Activated naive CD4-positive, alpha-beta T cell treated with Interleukin-2 at 50 U/mL for 16 hours (primary cell): ENCODE measurements around the gene NLRP11.
A peak's percentile ranks its signal among the peaks of the same experiment; 100 is the strongest.

ENCODE experiments used
- DNase-seq: peaks from one replicate; pipeline ENCODE4 v3.0.0-alpha.2; 2020

Gene NLRP11

DNA sequence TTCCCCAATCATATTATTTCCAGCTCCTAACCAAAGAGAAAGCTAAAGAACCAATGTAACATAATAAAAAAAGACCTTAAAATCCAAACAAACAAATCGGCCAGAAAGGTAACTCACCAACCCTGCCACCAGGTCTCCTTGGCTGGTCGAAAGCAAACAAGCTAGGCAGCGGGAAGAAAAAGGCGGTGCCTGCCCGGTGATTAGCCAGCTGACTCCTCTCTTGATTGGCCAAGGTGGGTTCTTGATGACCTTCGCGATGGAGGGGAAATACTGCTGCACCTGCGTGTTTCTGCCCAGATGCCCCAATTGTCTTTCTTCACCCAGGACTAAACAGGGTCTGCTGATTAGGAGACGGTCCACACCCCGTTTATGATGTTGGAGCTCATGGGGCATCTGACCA, at the start of gene NLRP11:
TSS of gene NLRP11 (minus strand) at position 154 of the 400 bp plus-strand sequence. CDS start 13,825 bp downstream, outside the sequence.
- DNase-seq = no peak

DNA sequence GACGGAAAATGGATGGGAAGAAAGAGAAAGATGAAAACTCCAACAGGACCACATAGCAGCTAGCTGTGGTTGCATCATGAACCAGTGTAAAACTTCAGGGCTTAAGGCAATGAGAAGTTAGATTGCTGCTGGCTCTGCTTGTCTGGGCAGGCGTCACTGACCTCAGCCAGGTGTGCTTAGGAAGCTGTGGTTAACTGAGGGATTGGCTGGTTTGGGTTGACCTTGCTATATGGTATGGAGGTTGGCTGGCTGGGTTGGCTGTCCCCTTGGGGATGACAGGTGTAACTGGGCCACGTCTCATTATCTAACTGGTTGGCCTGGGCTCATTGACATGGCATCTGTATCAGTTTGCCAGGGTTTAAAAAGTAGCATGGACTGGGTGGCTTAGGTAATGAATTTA, 45.4 kb upstream of the NLRP11 start:
- no peak for DNase-seq

DNA sequence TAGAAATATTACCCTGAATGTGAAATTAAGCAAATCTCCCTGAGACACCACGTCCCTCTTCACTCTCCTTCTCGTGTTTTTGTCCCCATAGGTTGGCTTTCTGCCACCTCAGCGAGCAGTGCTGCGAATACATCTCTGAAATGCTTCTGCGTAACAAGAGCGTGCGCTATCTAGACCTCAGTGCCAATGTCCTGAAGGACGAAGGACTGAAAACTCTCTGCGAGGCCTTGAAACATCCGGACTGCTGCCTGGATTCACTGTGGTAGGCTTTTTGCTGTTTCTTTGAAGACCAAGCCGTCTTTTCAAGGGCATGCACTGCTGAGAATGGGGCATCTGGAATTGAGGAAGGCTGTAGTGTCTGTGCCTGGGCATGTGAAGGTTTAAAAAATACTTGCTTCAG, 38.9 kb upstream of the NLRP11 start:
- no peak for DNase-seq

GRCh38 chr19:55867101-55867500, 35.3 kb upstream of the NLRP11 start:
- no peak for DNase-seq

- DNase-seq = no peak
Observed at GRCh38 chr19:55866521-55866920, 34.7 kb upstream of the NLRP11 start.

- no peak for DNase-seq
Observed at GRCh38 chr19:55858969-55859368, 27.2 kb upstream of the NLRP11 start.

DNA sequence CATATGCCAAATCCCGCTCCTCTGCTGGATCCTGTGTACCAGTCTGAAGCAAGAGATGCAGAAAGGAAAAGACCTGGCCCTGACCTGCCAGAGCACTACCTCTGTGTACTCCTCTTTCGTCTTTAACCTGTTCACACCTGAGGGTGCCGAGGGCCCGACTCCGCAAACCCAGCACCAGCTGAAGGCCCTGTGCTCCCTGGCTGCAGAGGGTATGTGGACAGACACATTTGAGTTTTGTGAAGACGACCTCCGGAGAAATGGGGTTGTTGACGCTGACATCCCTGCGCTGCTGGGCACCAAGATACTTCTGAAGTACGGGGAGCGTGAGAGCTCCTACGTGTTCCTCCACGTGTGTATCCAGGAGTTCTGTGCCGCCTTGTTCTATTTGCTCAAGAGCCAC, 26.6 kb upstream of the NLRP11 start:
- no peak for DNase-seq

DNA sequence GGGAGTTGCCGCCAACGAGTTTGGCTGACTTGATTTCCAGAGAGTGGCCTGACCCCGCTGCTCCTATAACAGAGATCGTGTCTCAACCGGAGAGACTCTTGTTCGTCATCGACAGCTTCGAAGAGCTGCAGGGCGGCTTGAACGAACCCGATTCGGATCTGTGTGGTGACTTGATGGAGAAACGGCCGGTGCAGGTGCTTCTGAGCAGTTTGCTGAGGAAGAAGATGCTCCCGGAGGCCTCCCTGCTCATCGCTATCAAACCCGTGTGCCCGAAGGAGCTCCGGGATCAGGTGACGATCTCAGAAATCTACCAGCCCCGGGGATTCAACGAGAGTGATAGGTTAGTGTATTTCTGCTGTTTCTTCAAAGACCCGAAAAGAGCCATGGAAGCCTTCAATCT, 26.2 kb upstream of the NLRP11 start:
- no peak for DNase-seq

DNA sequence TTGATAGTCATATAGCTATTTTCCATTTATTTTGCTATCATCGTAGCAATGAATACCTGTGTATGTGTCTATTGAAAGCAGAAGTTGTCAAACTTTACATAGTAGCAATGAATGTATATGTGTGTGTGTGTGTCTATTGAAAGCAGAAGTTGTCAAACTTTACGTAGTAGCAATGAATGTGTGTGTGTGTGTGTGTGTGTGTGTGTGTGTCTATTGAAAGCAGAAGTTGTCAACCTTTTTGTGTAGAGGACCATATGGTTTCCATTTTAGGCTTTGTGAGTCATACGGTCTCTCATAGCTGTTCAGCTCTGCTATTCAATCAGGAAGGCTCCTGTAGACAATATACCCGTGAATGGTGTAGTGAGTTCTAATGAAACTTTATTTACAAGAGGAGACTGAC, 25.4 kb upstream of the NLRP11 start:
- no peak for DNase-seq

DNA sequence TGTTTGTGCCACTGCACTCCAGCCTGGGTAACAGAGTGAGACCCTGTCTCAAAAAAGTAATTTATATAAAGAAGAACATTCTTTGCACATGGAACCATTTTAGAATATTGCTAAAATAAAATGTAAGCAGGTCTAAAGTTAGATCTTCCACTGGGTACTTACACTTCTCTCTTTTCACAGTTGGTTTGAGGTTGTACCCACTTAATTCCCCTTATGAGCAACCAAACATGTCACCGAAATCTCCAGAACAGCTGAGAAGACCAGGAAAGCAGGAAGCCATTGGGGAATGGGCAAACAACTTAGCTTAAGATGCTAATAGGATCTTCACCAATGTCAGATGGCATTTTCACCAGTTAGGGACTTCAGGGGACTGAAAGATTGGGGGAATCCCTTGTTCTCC, 23.4 kb upstream of the NLRP11 start:
- DNase-seq = no peak

DNA sequence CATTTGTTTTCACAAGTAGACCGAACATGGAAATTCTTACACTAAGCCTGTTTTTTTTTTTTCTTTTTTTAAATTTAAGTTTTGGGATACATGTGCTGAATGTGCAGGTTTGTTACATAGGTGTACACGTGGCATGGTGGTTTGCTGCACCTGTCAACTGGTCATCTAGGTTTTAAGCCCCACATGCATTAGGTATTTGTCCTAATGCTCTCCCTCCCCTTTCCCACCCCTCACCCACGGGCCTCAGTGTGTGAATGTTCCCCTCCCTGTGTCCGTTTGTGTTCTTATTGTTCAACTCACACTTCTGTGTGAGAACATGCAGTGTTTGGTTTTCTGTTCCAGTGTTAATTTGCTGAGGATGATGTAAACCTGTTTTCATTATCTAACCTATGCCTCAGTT, 7.1 kb upstream of the NLRP11 start:
- DNase-seq = no peak

DNA sequence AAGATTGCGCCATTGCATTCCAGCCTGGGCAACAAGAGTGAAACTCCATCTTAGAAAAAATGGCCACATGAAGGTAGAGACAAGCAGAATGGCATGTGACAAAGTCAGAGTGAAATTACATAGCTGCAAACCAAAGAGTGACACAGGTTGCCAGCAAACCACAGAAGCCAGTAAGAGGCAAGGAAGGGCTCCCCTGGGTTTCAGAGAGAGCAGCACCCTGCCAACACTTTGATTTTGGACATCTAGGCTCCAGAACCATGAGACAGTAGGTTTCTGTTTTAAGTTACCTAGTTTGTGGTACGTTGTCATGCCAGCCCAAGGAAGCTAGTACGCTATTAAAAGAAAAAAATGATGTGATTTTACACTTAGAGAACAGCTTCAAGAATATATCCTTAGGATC, 6.5 kb upstream of the NLRP11 start:
- DNase-seq = no peak

- DNase-seq = no peak
Observed at GRCh38 chr19:55836340-55836739, 4.5 kb upstream of the NLRP11 start, which contains the start of gene NLRP4. Gene NLRP4 (plus strand): TSS chr19:55836540. CDS start chr19:55852081, 15,541 bp downstream.

DNA sequence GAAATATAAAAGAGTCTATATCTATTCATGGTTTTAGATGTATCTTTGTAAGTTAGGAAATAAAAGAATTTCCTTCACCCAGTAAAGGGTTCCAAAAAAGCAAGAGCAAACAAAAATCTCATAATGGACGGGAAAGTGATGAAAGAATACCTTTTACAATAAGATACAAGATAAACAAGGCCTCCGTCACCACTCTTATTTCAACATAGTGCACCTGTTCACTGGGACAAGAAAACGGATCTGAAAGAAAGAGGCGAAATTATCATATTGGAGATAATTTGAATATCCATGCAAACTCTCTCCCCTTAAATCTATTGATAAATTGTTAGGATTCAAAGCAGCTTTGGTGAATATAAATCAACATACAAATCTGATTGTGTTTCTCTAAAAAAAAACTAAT, 877 bp upstream of the NLRP11 start:
- DNase-seq = no peak

- DNase-seq = no peak
Observed at GRCh38 chr19:55830656-55831055, 1.1 kb downstream of the NLRP11 start.

- no peak for DNase-seq
Observed at GRCh38 chr19:55820037-55820436, 11.8 kb downstream of the NLRP11 start.

- no peak for DNase-seq
Observed at GRCh38 chr19:55813906-55814305, 17.9 kb downstream of the NLRP11 start.

GRCh38 chr19:55812449-55812848, 19.4 kb downstream of the NLRP11 start:
- DNase-seq = no peak

GRCh38 chr19:55811340-55811739, 20.5 kb downstream of the NLRP11 start:
- DNase-seq = no peak

GRCh38 chr19:55809381-55810058, 22.3 kb downstream of the NLRP11 start:
- DNase-seq = peak; percentile 4

DNA sequence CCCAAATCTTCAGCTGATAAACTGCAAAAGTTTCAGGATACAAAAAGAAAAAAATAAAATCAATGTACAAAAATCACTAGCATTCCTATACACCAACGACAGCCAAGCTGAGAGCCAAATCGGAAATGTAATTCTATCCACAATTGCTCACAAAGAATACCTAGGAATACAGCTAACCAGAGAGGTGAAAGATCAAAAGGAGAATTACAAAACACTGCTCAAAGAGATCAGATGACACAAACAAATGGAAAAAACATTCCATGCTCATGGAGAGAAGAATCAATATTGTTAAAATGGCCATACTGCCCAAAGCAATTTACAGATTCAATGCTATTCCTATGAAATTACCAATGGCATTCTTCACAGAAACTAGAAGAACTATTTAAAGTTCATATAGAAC, 29.5 kb downstream of the NLRP11 start:
- DNase-seq = no peak

DNA sequence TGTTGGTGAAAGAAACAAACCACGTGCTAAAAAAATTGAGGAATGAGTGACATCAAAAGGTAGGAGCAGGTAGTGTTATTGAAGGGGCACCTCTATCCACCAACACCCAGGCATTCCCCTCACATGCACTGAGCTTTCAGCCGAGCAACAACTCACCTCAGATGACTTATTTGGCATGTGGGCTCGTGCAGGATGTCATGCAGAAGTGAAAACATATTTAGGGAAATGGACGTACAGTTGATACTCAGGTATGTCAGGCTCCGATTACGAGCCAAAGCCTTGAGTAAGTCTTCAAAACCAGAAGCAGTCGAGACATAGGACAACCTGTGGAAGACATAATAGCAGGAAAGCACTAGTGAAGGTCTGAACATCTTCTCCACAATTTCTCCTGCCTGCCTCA, 30.4 kb downstream of the NLRP11 start:
- no peak for DNase-seq

GRCh38 chr19:55795021-55795420, 36.8 kb downstream of the NLRP11 start:
- no peak for DNase-seq

- no peak for DNase-seq
Observed at GRCh38 chr19:55781112-55781511, 50.7 kb downstream of the NLRP11 start.

GRCh38 chr19:55778331-55778730, 53.5 kb downstream of the NLRP11 start:
- DNase-seq = no peak
